IMR-90 (cell line): ENCODE results near the gene RHOU. TPM values are rescaled to one million over a fixed set of nuclear protein-coding genes. Genes with fewer than 3 reads are reported as not detected.

Source experiments
- ATAC-seq: fragments of 200-7000 bp; cut with Tn5 transposase; 2 replicates; pipeline ENCODE4 v1.9.1; 2020; ENCODE audit warnings: low read depth, mild to moderate bottlenecking, moderate library complexity
- BruUV-seq: library from RNA; stranded (reverse); fragments of 400-500 nt; replicated peaks from 2 replicates; lab custom pipeline; 2021; lab: Mats Ljungman, UMichigan
- CTCF ChIA-PET: fragments of 300-600 bp; formaldehyde crosslinking; extraction: SDS; loops from one replicate; lab custom pipeline; 2021; ENCODE audit warnings: antibody characterized with exemption; lab: Yijun Ruan, JAX
- POLR2A ChIA-PET: fragments of 300-600 bp; sonication (Branson Sonifier 250); formaldehyde crosslinking; loops from one replicate; lab custom pipeline; 2022; ENCODE audit warnings: antibody characterized with exemption; ENCODE audit not compliant: unreplicated experiment; lab: Charles Lee
- DNase-seq: peaks from one replicate; pipeline ENCODE4 v3.0.0; 2013
- H2AFZ ChIP-seq: replicated peaks from 2 replicates; pipeline ENCODE3; 2013; ENCODE audit warnings: low read length, mild to moderate bottlenecking; ENCODE audit not compliant: poor library complexity
- H2AK5ac ChIP-seq: 2 replicates; pipeline ENCODE4 v1.6.1; 2013; ENCODE audit warnings: low read depth, low read length, inconsistent platforms
- H2AK9ac ChIP-seq: replicated peaks from 2 replicates; pipeline ENCODE3; 2013; ENCODE audit warnings: mild to moderate bottlenecking, low read depth, low read length, moderate library complexity; ENCODE audit not compliant: poor library complexity
- H2BK120ac ChIP-seq: 2 replicates; pipeline ENCODE4 v1.6.1; 2013; ENCODE audit warnings: low read depth, low read length, inconsistent platforms
- H2BK15ac ChIP-seq: 3 replicates; pipeline ENCODE4 v1.6.1; 2013; ENCODE audit warnings: low read depth, low read length, inconsistent platforms
- H2BK20ac ChIP-seq: 2 replicates; pipeline ENCODE4 v1.6.1; 2013; ENCODE audit warnings: low read depth, mild to moderate bottlenecking, inconsistent platforms, low read length, moderate library complexity
- H2BK5ac ChIP-seq: 2 replicates; pipeline ENCODE4 v1.6.1; 2013; ENCODE audit warnings: mild to moderate bottlenecking, low read depth, low read length, inconsistent platforms; ENCODE audit not compliant: poor library complexity, severe bottlenecking
- H3K14ac ChIP-seq: replicated peaks from 2 replicates; pipeline ENCODE4 v1.6.1; 2013; ENCODE audit warnings: low read depth, low read length, inconsistent platforms
- H3K18ac ChIP-seq: 2 replicates; pipeline ENCODE4 v1.6.1; 2013; ENCODE audit warnings: low read depth, low read length, control low read depth
- H3K23ac ChIP-seq: 2 replicates; pipeline ENCODE4 v1.6.1; 2013; ENCODE audit warnings: low read depth, low read length, inconsistent platforms
- H3K27ac ChIP-seq: 2 replicates; pipeline ENCODE4 v1.5.1; 2013; ENCODE audit warnings: mild to moderate bottlenecking, control low read depth, low read length; ENCODE audit not compliant: insufficient read depth
- H3K27me3 ChIP-seq: 2 replicates; pipeline ENCODE4 v1.6.1; 2013; ENCODE audit warnings: low read length; ENCODE audit not compliant: control insufficient read depth, insufficient read depth
- H3K36me3 ChIP-seq: 2 replicates; pipeline ENCODE4 v1.6.1; 2013; ENCODE audit warnings: low read length, mixed read lengths; ENCODE audit not compliant: control insufficient read depth, insufficient read depth
- H3K4ac ChIP-seq: 2 replicates; pipeline ENCODE4 v1.6.1; 2013; ENCODE audit warnings: low read depth, low read length, inconsistent platforms
- H3K4me1 ChIP-seq: 2 replicates; pipeline ENCODE4 v1.6.1; 2013; ENCODE audit warnings: low read length, mixed read lengths; ENCODE audit not compliant: control insufficient read depth, insufficient read depth
- H3K4me2 ChIP-seq: 2 replicates; pipeline ENCODE4 v1.6.1; 2013; ENCODE audit warnings: low read depth, mild to moderate bottlenecking, control low read depth, low read length, moderate library complexity
- H3K4me3 ChIP-seq: 2 replicates; pipeline ENCODE4 v1.5.1; 2013; ENCODE audit warnings: low read depth, mild to moderate bottlenecking, control low read depth, low read length, moderate library complexity; ENCODE audit not compliant: insufficient read depth
- H3K56ac ChIP-seq: 2 replicates; pipeline ENCODE4 v1.6.1; 2013; ENCODE audit warnings: low read length, inconsistent platforms; ENCODE audit not compliant: insufficient read depth; ENCODE audit errors: extremely low read depth
- H3K79me1 ChIP-seq, 2 experiments: 2 replicates each; pipeline ENCODE4 v1.6.1; 2013; ENCODE audit warnings: low read length in 2 of 2, inconsistent platforms in 1 of 2, low read depth in 1 of 2
- H3K9ac ChIP-seq: 2 replicates; pipeline ENCODE4 v1.6.1; 2013; ENCODE audit warnings: low read depth, low read length, control low read depth
- H3K9me1 ChIP-seq: 2 replicates; pipeline ENCODE4 v1.6.1; 2013; ENCODE audit warnings: low read length, inconsistent platforms; ENCODE audit not compliant: insufficient read depth
- H3K9me3 ChIP-seq: 2 replicates; pipeline ENCODE4 v1.6.1; 2013; ENCODE audit warnings: low read length; ENCODE audit not compliant: control insufficient read depth, insufficient read depth
- H4K20me1 ChIP-seq: 2 replicates; pipeline ENCODE4 v1.6.1; 2013; ENCODE audit warnings: low read length, inconsistent platforms; ENCODE audit not compliant: insufficient read depth
- H4K5ac ChIP-seq: 2 replicates; pipeline ENCODE4 v1.6.1; 2013; ENCODE audit warnings: mild to moderate bottlenecking, low read depth, low read length, control low read depth
- H4K8ac ChIP-seq, 2 experiments: 2 replicates each; pipeline ENCODE4 v1.6.1; 2013; ENCODE audit warnings: low read depth in 2 of 2, low read length in 2 of 2, control low read depth in 1 of 2, inconsistent platforms in 1 of 2
- H4K91ac ChIP-seq: 2 replicates; pipeline ENCODE4 v1.6.1; 2013; ENCODE audit warnings: low read depth, low read length, inconsistent platforms; ENCODE audit not compliant: insufficient read depth
- BHLHE40 ChIP-seq: fragments of 150-350 bp; IDR thresholded peaks from 2 replicates; pipeline ENCODE4 v1.6.1; 2016; ENCODE audit warnings: mild to moderate bottlenecking, low read depth, low read length
- CEBPB ChIP-seq: IDR thresholded peaks from 2 replicates; pipeline ENCODE4 v1.6.1; 2012; ENCODE audit warnings: low read depth, low read length, improper control_type of control experiment
- MXI1 ChIP-seq: IDR thresholded peaks from 2 replicates; pipeline ENCODE4 v1.6.1; 2012; ENCODE audit warnings: low read depth, mild to moderate bottlenecking, low read length, moderate library complexity, borderline replicate concordance
- SMC3 ChIP-seq: fragments of 150-350 bp; IDR thresholded peaks from 2 replicates; pipeline ENCODE4 v1.6.1; 2016; ENCODE audit warnings: low read depth, mild to moderate bottlenecking, antibody characterized with exemption, low read length, moderate library complexity
- USF2 ChIP-seq: fragments of 150-350 bp; IDR thresholded peaks from 2 replicates; pipeline ENCODE4 v1.6.1; 2017; ENCODE audit warnings: mild to moderate bottlenecking, antibody characterized with exemption, low read length, low read depth
- WGBS, 2 experiments: methylation state at CpG; one replicate each; pipeline versions ENCODE4 v1.1.5 to v1.1.7; 2013; ENCODE audit warnings: missing lambda C conversion rate in 2 of 2; ENCODE audit not compliant: insufficient read length in 1 of 2; ENCODE audit errors: extremely low coverage in 2 of 2; 5-methylcytosine and 5-hydroxymethylcytosine counted together
- dilution Hi-C: fragments of 300-500 bp; cut with HindIII; formaldehyde crosslinking; loops from one replicate; pipeline ENCODE4 v1.14.3; 2018; ENCODE audit warnings: low sequenced_read_pairs; ENCODE audit not compliant: unreplicated experiment
- in situ Hi-C: fragments of 300-500 bp; cut with MboI; formaldehyde crosslinking; loops from 3 replicates; pipeline ENCODE4 v1.14.3; 2019; ENCODE audit warnings: low sequenced_read_pairs, inconsistent platforms, mixed read lengths
- intact Hi-C: fragments of 100-400 bp; cut with micrococcal nuclease; formaldehyde crosslinking; loops from 2 replicates; pipeline ENCODE4 v1.10.0; 2022
- polyA plus RNA-seq, 3 experiments: library from polyadenylated mRNA; depleted of rRNA; stranded (reverse); fragments of >200 nt; gene quantifications; 2 replicates each; pipeline ENCODE4 v1.2.3, GENCODE V29; 2012; ENCODE audit warnings: low replicate concordance in 1 of 3
- total RNA-seq: library from RNA; depleted of rRNA; stranded (reverse); fragments of >200 nt; gene quantifications from 2 replicates; pipeline ENCODE4 v1.2.3, GENCODE V29; 2012

RHOU gene
- total and polyA plus RNA-seq, 2 of the 4 experiments (the other 2 are of a cell fraction), result 0.44 to 0.72 TPM

- TF ChIP-seq MXI1, result 0 out of 2 replicates have a peak, but pooled peaks have one; percentile 3
Observed at GRCh38 chr1:228734881-228735801, at the start of gene RHOU (continued).

GRCh38 chr1:228687587-228687986, 47.7 kb upstream of the RHOU start:
- BruUV-seq, result no TSS peak
- in situ Hi-C loops, result no loop called here
- ATAC-seq, result no peak
- no peaks in the 10 kb centered on the region for H3K9me1 ChIP-seq
- no peak overlapping the region for H3K27ac ChIP-seq
- H3K4me3 ChIP-seq, result no peak overlapping the region
- WGBS, 2 experiments, result no CpG with 5 or more reads among the region's 6 CpGs
- dilution Hi-C loops, result no loop called here
- H3K9me3 ChIP-seq, result no peaks in the 10 kb centered on the region
- H2AK5ac ChIP-seq, result no peak overlapping the region
- no peak overlapping the region for H3K18ac ChIP-seq
- no peak overlapping the region for H4K8ac ChIP-seq
- H3K4ac ChIP-seq, result no peak overlapping the region
- no peaks in the 10 kb centered on the region for H3K4me1 ChIP-seq
- H3K56ac ChIP-seq, result no peak overlapping the region
- H3K14ac ChIP-seq, result no peak overlapping the region
- no peak overlapping the region for H2AK9ac ChIP-seq
- no peak for DNase-seq
- peaks cover 13% of the 10 kb centered on the region for H3K27me3 ChIP-seq
- no peak overlapping the region for H4K5ac ChIP-seq
- H3K4me2 ChIP-seq, result no peak overlapping the region
- no peak overlapping the region for H2AFZ ChIP-seq
- no peak overlapping the region for H4K91ac ChIP-seq
- no peak overlapping the region for H2BK15ac ChIP-seq
- no peaks in the 10 kb centered on the region for H3K79me1 ChIP-seq
- ChIA-PET POLR2A (no interaction called here), CTCF (no interaction called here)
- H4K20me1 ChIP-seq, result no peaks in the 10 kb centered on the region
- H3K36me3 ChIP-seq, result no peaks in the 10 kb centered on the region
- no peak overlapping the region for H2BK20ac ChIP-seq
- no peak for TF ChIP-seq SMC3
- TF ChIP-seq CEBPB, result no peak
- no peak for TF ChIP-seq USF2
- TF ChIP-seq BHLHE40, result no peak
- H3K23ac ChIP-seq, result no peak overlapping the region
- intact Hi-C loops, result no loop called here
- H3K9ac ChIP-seq, result no peak overlapping the region
- H2BK120ac ChIP-seq, result no peak overlapping the region
- H2BK5ac ChIP-seq, result no peak overlapping the region
